Epithelial cell of esophagus (primary cell): Measurements from ENCODE around the gene ARHGAP33.

Experiments
- DNase-seq: peaks from one replicate; pipeline ENCODE4 v3.0.0; 2010; ENCODE audit warnings: low read depth
- H3K4me3 ChIP-seq: 2 replicates; pipeline ENCODE4 v1.5.1; 2011; ENCODE audit warnings: mild to moderate bottlenecking, low read length, control low read depth
- TF ChIP-seq, protein P1 (sequence below): IDR thresholded peaks from 2 replicates; pipeline ENCODE4 v1.5.1; 2011; ENCODE audit warnings: low read depth, mild to moderate bottlenecking, low read length, control low read depth, inconsistent platforms; ENCODE audit not compliant: insufficient read depth; ENCODE audit errors: missing control alignments

The ARHGAP33 gene

DNA sequence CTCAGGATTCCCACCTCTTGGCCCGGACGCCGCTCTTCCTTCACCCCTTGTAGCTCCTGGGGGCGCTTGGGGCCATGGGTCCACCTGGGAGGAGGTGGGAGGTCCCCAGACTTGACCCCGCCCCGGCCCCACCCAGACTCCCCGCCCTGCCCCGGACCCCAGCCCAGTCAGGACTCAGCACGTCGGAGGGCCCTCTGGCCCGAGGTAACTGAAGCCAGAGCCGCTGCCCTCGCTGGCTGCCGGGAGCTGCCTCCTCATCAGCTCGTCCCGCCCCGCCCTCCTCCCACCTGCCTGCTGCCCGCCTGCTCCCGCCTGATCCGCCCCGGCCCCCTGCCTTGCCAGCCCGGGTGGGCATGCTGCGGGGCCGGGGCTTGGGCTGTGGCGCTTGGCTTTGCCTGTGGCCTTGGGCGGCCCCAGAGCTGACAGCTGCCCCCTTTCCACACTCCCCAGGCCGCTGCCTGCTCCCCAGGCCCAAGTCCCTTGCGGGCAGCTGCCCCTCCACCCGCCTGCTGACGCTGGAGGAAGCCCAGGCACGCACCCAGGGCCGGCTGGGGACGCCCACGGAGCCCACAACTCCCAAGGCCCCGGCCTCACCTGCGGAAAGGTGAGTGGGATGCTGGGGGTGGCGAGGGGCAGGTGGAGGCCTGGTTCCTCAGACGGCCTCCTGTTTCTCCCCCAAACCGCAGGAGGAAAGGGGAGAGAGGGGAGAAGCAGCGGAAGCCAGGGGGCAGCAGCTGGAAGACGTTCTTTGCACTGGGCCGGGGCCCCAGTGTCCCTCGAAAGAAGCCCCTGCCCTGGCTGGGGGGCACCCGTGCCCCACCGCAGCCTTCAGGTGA is 9.4 kb downstream of the ARHGAP33 start:
- no peak overlapping the region for H3K4me3 ChIP-seq
- no peak for DNase-seq
- TF ChIP-seq, protein P1, sequence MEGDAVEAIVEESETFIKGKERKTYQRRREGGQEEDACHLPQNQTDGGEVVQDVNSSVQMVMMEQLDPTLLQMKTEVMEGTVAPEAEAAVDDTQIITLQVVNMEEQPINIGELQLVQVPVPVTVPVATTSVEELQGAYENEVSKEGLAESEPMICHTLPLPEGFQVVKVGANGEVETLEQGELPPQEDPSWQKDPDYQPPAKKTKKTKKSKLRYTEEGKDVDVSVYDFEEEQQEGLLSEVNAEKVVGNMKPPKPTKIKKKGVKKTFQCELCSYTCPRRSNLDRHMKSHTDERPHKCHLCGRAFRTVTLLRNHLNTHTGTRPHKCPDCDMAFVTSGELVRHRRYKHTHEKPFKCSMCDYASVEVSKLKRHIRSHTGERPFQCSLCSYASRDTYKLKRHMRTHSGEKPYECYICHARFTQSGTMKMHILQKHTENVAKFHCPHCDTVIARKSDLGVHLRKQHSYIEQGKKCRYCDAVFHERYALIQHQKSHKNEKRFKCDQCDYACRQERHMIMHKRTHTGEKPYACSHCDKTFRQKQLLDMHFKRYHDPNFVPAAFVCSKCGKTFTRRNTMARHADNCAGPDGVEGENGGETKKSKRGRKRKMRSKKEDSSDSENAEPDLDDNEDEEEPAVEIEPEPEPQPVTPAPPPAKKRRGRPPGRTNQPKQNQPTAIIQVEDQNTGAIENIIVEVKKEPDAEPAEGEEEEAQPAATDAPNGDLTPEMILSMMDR = no peak

GRCh38 chr19:35785339-35785627 is 9.9 kb downstream of the ARHGAP33 start:
- TF ChIP-seq, protein P1 = no peak

DNA sequence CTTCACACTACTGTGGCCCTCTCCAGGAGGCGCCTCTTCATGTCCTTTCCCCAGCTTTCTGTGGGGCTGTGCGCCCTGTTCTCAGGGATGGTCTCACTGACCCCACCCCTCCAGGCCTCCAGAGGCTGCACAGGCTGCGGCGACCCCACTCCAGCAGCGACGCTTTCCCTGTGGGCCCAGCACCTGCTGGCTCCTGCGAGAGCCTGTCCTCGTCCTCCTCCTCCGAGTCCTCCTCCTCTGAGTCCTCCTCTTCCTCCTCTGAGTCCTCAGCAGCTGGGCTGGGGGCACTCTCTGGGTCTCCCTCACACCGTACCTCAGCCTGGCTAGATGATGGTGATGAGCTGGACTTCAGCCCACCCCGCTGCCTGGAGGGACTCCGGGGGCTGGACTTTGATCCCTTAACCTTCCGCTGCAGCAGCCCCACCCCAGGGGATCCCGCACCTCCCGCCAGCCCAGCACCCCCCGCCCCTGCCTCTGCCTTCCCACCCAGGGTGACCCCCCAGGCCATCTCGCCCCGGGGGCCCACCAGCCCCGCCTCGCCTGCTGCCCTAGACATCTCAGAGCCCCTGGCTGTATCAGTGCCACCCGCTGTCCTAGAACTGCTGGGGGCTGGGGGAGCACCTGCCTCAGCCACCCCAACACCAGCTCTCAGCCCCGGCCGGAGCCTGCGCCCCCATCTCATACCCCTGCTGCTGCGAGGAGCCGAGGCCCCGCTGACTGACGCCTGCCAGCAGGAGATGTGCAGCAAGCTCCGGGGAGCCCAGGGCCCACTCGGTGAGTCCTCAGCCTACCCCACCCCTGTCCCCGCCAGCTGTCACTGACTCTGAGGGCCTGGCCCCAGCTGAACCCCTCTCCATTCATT is 11.2 kb downstream of the ARHGAP33 start:
- DNase-seq = no peak
- TF ChIP-seq, protein P1 = no peak
- no peak overlapping the region for H3K4me3 ChIP-seq

More at GRCh38 chr19:35785339-35785627, 9.9 kb downstream of the ARHGAP33 start:
- no peak overlapping the region for H3K4me3 ChIP-seq
- DNase-seq = no peak

DNA sequence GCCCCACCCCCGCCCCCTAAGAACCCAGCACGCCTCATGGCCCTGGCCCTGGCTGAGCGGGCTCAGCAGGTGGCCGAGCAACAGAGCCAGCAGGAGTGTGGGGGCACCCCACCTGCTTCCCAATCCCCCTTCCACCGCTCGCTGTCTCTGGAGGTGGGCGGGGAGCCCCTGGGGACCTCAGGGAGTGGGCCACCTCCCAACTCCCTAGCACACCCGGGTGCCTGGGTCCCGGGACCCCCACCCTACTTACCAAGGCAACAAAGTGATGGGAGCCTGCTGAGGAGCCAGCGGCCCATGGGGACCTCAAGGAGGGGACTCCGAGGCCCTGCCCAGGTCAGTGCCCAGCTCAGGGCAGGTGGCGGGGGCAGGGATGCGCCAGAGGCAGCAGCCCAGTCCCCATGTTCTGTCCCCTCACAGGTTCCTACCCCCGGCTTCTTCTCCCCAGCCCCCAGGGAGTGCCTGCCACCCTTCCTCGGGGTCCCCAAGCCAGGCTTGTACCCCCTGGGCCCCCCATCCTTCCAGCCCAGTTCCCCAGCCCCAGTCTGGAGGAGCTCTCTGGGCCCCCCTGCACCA is 11.9 kb downstream of the ARHGAP33 start:
- H3K4me3 ChIP-seq = no peak overlapping the region
- DNase-seq = no peak
- TF ChIP-seq, protein P1 = no peak

DNA sequence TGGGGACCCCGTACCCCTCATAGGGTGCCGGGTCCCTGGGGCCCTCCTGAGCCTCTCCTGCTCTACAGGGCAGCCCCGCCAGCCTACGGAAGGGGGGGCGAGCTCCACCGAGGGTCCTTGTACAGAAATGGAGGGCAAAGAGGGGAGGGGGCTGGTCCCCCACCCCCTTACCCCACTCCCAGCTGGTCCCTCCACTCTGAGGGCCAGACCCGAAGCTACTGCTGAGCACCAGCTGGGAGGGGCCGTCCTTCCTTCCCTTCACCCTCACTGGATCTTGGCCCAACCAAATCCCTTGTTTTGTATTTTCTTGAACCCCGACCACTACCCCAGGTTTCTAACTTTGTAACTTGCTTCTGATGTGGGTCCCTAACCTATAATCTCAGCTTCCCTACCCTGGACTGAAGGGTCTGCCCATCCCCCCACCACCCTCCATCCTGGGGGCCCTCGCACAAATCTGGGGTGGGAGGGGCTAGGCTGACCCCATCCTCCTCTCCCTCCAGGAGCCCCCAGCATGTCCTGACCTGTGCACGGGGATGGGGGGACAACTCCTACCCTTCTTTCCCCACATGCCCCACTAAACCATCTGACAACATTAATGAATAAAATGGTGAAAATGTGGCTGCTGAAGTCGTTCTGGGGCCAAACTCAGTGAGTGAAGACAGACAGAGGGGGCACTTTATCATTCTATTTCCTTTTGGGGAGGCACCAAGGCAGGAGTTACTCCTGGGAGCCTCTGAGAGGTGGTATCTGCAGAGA is 13.0 kb downstream of the ARHGAP33 start:
- DNase-seq = no peak
- TF ChIP-seq, protein P1 = no peak
- H3K4me3 ChIP-seq = no peak overlapping the region

GRCh38 chr19:35789195-35789977 is 14.0 kb downstream of the ARHGAP33 start:
- TF ChIP-seq, protein P1 = no peak
- no peak for DNase-seq
- no peak overlapping the region for H3K4me3 ChIP-seq
